Measurements from ENCODE around the gene ZNF329.

ZNF329 gene

GRCh38 chr19:58118979-58119733 is 31.4 kb downstream of the ZNF329 start:
- no peak for DNase-seq (ENCODE audit: low spot score)

GRCh38 chr19:58117841-58118575 is 32.6 kb downstream of the ZNF329 start:
- DNase-seq (ENCODE audit: low spot score): no peak

GRCh38 chr19:58108546-58108817 is 42.1 kb downstream of the ZNF329 start:
- no peak for DNase-seq (ENCODE audit: low spot score)

GRCh38 chr19:58107778-58108545 is 42.6 kb downstream of the ZNF329 start:
- DNase-seq (ENCODE audit: low spot score): no peak

GRCh38 chr19:58098682-58098998 is 51.9 kb downstream of the ZNF329 start:
- no peak for DNase-seq (ENCODE audit: low spot score)

GRCh38 chr19:58097781-58098681 is 52.6 kb downstream of the ZNF329 start, which contains the start of gene ZSCAN18:
TSS of gene ZSCAN18 (minus strand) at chr19:58098231. CDS start at chr19:58090267, 7,964 bp downstream.
- DNase-seq (ENCODE audit: low spot score): peak; percentile 99

GRCh38 chr19:58097349-58097748 is 53.2 kb downstream of the ZNF329 start:
- DNase-seq (ENCODE audit: low spot score): no peak

GRCh38 chr19:58096884-58097283 is 53.7 kb downstream of the ZNF329 start:
- DNase-seq (ENCODE audit: low spot score): no peak

- DNase-seq (ENCODE audit: low spot score): no peak
These were observed 55.3 kb downstream of the ZNF329 start for GRCh38 chr19:58095328-58095727.

GRCh38 chr19:58093071-58093470 is 57.5 kb downstream of the ZNF329 start:
- DNase-seq (ENCODE audit: low spot score): no peak

- DNase-seq (ENCODE audit: low spot score): no peak
These were observed 59.2 kb downstream of the ZNF329 start for GRCh38 chr19:58091251-58091995.

- no peak for DNase-seq (ENCODE audit: low spot score)
These were observed 60.7 kb downstream of the ZNF329 start for GRCh38 chr19:58089846-58090245.

GRCh38 chr19:58088521-58089052 is 62.0 kb downstream of the ZNF329 start:
- DNase-seq (ENCODE audit: low spot score): no peak

- DNase-seq (ENCODE audit: low spot score): no peak
These were observed 63.5 kb downstream of the ZNF329 start for GRCh38 chr19:58086825-58087710.

GRCh38 chr19:58085348-58085875 is 65.2 kb downstream of the ZNF329 start:
- DNase-seq (ENCODE audit: low spot score): no peak

GRCh38 chr19:58084596-58085347 is 65.8 kb downstream of the ZNF329 start:
- DNase-seq (ENCODE audit: low spot score): no peak

GRCh38 chr19:58083021-58083420 is 67.6 kb downstream of the ZNF329 start:
- DNase-seq (ENCODE audit: low spot score): no peak

- no peak for DNase-seq (ENCODE audit: low spot score)
These were observed 70.8 kb downstream of the ZNF329 start for GRCh38 chr19:58079792-58080191.

All from AG20443 (cell line).